Measurements from ENCODE around the gene WNT9A. TPM values are rescaled to one million over a fixed set of nuclear protein-coding genes. Genes with fewer than 3 reads are reported as not detected.

Gene WNT9A
- total RNA-seq, 1 donor from 2014 or later: 4.1 TPM

GRCh38 chr1:227954163-227954850 lies 6.6 kb upstream of the WNT9A start:
- no peak for DNase-seq (ENCODE audit: low read depth, low spot score)

DNA sequence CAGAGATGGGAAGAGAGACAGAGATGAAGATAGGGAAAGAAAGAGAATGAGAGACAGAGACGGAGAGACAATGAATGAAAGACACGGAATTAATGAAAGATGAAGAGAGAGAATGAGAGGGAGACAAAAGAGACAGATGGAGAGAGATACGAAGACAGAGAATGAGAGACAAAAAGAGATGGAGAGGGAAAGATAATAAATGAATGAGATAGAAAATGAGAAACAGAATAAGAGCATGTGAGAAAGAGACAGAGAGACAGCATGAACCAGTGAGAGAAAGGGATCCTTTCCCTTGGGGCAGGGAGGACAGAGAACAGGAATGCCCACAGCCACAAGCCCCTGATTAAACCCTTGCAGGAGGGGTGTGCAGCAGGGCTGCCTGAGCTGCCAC lies 5.3 kb upstream of the WNT9A start:
- DNase-seq (ENCODE audit: low read depth, low spot score): no peak

- no peak for DNase-seq (ENCODE audit: low read depth, low spot score)
Measured at GRCh38 chr1:227952374-227953021, 4.8 kb upstream of the WNT9A start.

- DNase-seq (ENCODE audit: low read depth, low spot score): no peak
Measured at GRCh38 chr1:227951624-227952373, 4.1 kb upstream of the WNT9A start.

DNA sequence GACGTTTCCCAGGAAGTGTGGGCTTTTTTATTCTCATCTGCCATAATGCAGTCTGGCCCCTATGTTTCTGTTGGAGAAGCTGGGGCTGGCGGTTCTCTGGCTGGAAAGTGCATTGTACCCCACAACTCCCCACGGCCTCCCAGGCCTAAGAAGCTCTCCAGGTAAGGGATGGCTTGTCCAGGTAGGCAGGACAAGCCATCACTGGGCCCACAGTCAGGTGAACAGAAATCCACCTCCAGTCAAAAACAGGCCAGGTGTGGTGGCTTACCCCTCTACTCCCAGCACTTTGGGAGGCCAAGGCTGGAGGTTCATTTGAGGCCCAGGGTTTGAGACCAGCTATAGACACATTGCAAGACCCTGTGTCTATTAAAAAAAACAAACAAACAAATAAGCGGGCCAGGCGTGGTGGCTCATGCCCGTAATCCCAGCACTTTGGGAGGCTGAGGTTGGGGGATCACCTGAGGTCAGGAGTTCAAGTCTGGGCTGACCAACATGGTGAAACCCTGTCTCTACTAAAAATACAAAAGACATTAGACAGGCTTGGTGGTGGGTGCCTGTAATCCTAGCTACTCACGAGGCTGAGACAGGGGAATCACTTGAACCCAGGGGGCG lies 3.1 kb upstream of the WNT9A start:
- no peak for DNase-seq (ENCODE audit: low read depth, low spot score)

DNA sequence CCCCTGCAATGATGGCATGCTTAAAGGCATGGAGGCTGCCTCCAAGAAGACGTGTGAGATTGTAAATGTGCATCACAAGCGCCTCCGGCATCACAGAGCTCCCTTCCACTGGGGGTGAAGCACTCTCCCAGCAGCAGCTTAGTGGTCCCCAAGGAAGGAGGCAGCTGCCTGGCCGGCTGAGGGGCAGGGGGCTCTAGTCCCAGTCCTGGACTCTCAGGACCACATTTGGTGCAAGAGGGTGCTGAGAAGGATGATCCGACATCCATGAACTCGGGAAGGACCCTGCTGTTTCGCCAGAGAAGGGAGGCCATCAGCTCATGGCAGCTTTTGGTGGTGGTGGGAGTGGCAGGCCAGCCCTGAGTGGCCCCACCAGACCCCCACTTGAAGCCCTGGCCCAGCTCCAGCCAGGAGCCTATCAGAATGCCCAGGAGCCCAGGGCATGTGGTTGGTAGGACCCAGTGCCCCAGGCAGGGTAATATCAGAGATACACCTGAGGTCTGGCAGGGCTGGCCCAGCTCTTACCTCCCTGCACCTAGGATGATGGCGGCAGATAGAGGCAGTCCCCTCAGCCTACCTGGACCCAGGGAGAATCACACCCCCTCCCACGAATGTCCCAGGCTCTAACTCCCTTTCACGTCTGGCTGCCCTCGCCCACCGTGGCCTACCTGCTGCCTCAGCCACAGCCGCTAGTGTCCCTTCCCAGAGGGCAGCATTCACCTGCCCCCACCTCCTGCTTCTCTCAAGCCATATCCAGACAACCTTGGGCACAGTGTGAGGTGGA lies 2.4 kb upstream of the WNT9A start:
- DNase-seq (ENCODE audit: low read depth, low spot score): no peak

- DNase-seq (ENCODE audit: low read depth, low spot score): no peak
Measured at GRCh38 chr1:227949341-227949921, 1.7 kb upstream of the WNT9A start.

GRCh38 chr1:227948493-227949260 lies 945 bp upstream of the WNT9A start:
- DNase-seq (ENCODE audit: low read depth, low spot score): no peak

GRCh38 chr1:227947386-227947675 lies 401 bp downstream of the WNT9A start:
- no peak for DNase-seq (ENCODE audit: low read depth, low spot score)

- peak; percentile 61 for DNase-seq (ENCODE audit: low read depth, low spot score)
Measured at GRCh38 chr1:227946624-227947385, 927 bp downstream of the WNT9A start.

GRCh38 chr1:227945891-227946623 lies 1.7 kb downstream of the WNT9A start:
- peak; percentile 78 for DNase-seq (ENCODE audit: low read depth, low spot score)

- no peak for DNase-seq (ENCODE audit: low read depth, low spot score)
Measured at GRCh38 chr1:227944931-227945890, 2.5 kb downstream of the WNT9A start.

DNA sequence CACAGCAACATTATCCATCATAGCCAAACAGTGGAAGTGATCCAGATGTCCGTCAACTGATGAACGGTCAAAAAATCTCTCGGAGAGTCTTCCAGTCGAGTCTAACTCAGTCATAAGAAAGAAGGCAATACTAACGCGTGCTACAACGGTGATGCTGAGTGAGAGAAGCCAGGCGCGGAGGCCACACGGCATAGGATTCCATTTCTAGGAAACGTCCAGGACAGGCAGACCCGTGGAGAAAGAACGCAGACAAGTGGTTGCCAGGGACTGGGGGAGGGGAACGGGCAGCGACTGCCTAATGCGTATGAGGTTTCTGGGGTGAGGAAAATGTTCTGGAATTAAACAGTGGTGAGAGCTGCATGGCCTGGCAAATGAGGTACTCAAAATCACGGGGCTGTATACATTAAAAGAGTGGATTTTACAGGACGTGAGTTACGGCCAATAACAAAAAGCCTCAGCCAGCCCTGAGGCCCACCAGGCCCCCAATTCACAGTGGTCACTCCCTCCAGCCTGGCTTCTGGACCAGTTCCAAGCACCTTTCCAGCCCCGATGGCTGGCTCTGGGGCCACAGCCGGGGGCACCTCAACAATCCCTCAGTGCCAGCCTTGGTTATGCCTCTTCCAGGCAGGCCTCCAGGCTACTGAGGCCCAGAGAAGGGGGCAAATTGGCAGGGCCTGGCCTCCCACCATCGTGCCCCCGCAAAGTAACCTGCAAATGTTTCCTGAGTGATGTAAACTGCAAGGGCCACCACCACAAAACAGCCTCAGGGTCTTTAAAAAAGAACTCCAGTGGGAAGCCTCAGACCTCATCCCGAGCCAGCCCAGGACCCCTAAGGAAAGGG lies 3.4 kb downstream of the WNT9A start:
- DNase-seq (ENCODE audit: low read depth, low spot score): no peak

GRCh38 chr1:227943381-227944089 lies 4.2 kb downstream of the WNT9A start:
- no peak for DNase-seq (ENCODE audit: low read depth, low spot score)

DNA sequence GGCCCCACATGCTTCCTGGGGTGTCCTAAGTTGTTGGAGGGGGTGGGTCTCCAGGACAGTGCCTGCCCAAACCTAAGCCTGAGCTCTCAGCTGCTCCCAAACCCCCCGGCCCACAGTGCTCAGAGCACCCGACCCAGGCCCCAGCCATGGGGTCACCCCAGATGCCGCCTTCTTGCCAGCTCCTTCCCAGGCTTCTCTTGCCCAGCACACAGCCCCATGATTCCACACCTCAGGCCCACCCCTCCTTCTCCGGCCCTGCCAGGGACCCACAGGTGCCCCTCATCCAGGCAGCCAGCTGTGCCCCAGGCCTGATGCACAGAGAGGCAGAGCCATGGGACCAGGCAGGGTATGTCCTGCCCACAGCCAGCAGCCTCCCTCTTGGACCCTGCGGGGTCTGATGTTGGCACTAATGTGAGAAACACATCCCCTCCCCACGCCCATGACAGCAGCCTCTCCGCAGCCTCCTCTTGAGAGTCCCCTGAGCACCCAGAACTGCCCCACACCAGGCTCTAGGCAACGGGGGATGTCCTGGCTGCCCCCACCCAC lies 4.9 kb downstream of the WNT9A start:
- no peak for DNase-seq (ENCODE audit: low read depth, low spot score)

Data from pulmonary artery endothelial cell (primary cell).